ENCODE results near the gene PLEKHA1. TPM values are rescaled to one million over a fixed set of nuclear protein-coding genes. Genes with fewer than 3 reads are reported as not detected.

Gene PLEKHA1
- polyA plus RNA-seq, 1 experiment: 25.5 TPM

DNA sequence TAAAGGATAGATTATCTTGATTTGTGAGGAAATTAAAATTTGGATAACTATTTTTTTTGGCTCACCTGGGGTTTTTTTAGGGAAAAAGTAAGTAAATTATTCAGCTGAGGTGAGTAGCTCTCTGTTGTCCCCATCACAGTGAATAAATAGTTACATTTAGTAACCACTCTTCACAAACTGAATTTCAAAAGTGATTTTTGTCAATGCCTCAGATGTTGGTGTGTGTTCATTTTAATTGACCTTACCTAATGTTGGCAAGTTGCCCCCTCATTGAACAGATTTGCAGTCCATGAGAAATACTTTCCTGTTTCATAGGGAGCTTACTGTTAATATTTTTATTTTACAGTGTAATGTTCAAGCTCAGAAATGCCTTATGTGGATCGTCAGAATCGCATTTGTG, 18.3 kb downstream of the PLEKHA1 start:
- TF ChIP-seq, protein P1, sequence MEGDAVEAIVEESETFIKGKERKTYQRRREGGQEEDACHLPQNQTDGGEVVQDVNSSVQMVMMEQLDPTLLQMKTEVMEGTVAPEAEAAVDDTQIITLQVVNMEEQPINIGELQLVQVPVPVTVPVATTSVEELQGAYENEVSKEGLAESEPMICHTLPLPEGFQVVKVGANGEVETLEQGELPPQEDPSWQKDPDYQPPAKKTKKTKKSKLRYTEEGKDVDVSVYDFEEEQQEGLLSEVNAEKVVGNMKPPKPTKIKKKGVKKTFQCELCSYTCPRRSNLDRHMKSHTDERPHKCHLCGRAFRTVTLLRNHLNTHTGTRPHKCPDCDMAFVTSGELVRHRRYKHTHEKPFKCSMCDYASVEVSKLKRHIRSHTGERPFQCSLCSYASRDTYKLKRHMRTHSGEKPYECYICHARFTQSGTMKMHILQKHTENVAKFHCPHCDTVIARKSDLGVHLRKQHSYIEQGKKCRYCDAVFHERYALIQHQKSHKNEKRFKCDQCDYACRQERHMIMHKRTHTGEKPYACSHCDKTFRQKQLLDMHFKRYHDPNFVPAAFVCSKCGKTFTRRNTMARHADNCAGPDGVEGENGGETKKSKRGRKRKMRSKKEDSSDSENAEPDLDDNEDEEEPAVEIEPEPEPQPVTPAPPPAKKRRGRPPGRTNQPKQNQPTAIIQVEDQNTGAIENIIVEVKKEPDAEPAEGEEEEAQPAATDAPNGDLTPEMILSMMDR (IDR thresholded peaks at IDR 0.05; ENCODE audit: low read depth, low read length): no peak
- POLR2A ChIA-PET: no interaction called here

DNA sequence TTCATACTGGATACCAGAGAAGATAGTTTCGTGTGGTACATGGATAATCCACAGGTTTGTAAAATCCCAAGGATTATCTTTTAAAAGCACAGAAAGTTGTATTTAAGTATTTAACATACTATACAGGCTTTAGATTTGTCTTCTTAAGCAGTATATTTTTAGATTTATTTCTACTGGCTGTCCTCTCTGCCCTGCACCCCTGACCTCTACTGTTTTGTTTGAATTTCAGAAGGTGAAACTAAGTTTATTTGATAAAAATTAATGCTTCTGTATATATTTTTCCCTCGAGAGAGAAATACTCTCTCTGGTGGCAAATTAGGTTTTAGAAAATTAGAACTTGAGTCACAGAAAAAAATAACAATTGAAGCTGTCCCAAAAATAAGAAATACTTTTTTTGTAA, 18.8 kb downstream of the PLEKHA1 start:
- ChIA-PET POLR2A (no interaction called here), CTCF (interaction anchor here (0.8 kb wide), 1 partner anchor 94 kb away, joined by 5 read pairs; no protein-coding TSS in a partner anchor)
- H3K9me3 ChIP-seq (ENCODE audit: control insufficient read depth, insufficient read depth, low read length): no peaks in the 10 kb centered on the region
- no peak overlapping the region for H3K4me3 ChIP-seq (ENCODE audit: low read depth, low read length)
- H3K27ac ChIP-seq (ENCODE audit: low read depth, low read length): no peak overlapping the region
- TF ChIP-seq, protein P1 (IDR thresholded peaks at IDR 0.05; ENCODE audit: low read depth, low read length): no peak
- DNase-seq (ENCODE audit: low read depth, low spot score): no peak
- no peaks in the 10 kb centered on the region for H3K27me3 ChIP-seq (ENCODE audit: control insufficient read depth, insufficient read depth, low read length)

More for the DNA sequence above, 18.3 kb downstream of the PLEKHA1 start:
- H3K27me3 ChIP-seq (ENCODE audit: control insufficient read depth, insufficient read depth, low read length): no peaks in the 10 kb centered on the region
- CTCF ChIA-PET: interaction anchor here (0.8 kb wide), 1 partner anchor 94 kb away, joined by 5 read pairs; no protein-coding TSS in a partner anchor
- no peak for DNase-seq (ENCODE audit: low read depth, low spot score)
- no peaks in the 10 kb centered on the region for H3K9me3 ChIP-seq (ENCODE audit: control insufficient read depth, insufficient read depth, low read length)
- H3K27ac ChIP-seq (ENCODE audit: low read depth, low read length): no peak overlapping the region
- no peak overlapping the region for H3K4me3 ChIP-seq (ENCODE audit: low read depth, low read length)

DNA sequence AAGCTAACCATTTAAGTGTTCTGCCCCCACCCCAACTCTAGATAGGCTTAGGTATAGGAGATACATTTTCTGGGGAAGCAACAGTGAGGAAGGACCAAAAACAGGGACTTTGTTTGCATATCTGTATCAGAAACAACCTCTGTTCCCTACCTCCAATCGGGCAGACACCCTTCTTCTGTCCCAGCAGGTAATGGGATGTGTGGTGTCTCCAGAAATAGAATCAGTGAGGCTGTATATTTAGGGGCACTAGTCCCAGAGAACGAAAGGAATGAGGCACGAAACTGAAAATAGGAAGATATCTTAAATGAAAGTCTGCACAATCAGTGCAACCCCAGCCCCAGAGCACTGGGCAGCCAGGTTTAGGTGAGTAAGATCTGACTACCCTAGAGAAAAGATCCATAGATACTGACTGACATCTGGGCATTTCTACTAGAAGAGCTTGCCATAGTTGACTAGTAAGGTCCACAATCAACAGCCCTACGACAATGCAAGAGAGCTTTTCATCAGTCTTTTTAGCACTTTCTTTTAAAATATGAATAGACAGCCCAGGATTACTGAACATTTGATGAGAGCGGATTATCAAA, 28.1 kb downstream of the PLEKHA1 start:
- Histone ChIP-seq H3K9me3 (ENCODE audit: control insufficient read depth, insufficient read depth, low read length) (no peaks in the 10 kb centered on the region), H3K4me3 (ENCODE audit: low read depth, low read length) (no peak overlapping the region), H3K27ac (ENCODE audit: low read depth, low read length) (no peak overlapping the region), H3K27me3 (ENCODE audit: control insufficient read depth, insufficient read depth, low read length) (no peaks in the 10 kb centered on the region)
- ChIA-PET CTCF (no interaction called here), POLR2A (no interaction called here)
- TF ChIP-seq, protein P1 (IDR thresholded peaks at IDR 0.05; ENCODE audit: low read depth, low read length): no peak
- DNase-seq (ENCODE audit: low read depth, low spot score): no peak

DNA sequence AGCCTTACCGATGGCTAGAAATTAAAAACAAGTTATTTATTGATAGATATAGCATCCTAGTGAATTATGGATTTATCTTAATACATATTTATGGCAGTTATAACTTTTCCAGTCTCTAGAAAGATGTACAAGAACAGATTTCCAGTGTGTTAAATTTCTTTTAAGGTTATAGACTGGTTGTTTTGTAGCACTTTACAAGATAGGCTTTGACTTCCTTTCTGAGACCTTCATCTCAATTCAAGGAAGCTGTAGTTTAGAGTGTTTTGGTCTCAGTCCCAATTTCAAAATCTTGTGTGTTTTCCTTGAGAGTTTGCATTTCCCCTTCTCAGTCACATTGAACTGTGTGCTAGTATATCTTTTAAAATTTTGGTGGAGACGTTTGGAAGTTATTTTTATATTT, 30.1 kb downstream of the PLEKHA1 start:
- TF ChIP-seq, protein P1 (IDR thresholded peaks at IDR 0.05; ENCODE audit: low read depth, low read length): no peak
- Histone ChIP-seq H3K4me3 (ENCODE audit: low read depth, low read length) (no peak overlapping the region), H3K9me3 (ENCODE audit: control insufficient read depth, insufficient read depth, low read length) (no peaks in the 10 kb centered on the region), H3K27ac (ENCODE audit: low read depth, low read length) (no peak overlapping the region), H3K27me3 (ENCODE audit: control insufficient read depth, insufficient read depth, low read length) (no peaks in the 10 kb centered on the region)
- DNase-seq (ENCODE audit: low read depth, low spot score): no peak
- POLR2A ChIA-PET: no interaction called here
- CTCF ChIA-PET: interaction anchor here (0.6 to 2.1 kb wide), 3 partner anchors 37 to 106 kb away, joined by 3 to 6 read pairs (median 5); no protein-coding TSS in a partner anchor

DNA sequence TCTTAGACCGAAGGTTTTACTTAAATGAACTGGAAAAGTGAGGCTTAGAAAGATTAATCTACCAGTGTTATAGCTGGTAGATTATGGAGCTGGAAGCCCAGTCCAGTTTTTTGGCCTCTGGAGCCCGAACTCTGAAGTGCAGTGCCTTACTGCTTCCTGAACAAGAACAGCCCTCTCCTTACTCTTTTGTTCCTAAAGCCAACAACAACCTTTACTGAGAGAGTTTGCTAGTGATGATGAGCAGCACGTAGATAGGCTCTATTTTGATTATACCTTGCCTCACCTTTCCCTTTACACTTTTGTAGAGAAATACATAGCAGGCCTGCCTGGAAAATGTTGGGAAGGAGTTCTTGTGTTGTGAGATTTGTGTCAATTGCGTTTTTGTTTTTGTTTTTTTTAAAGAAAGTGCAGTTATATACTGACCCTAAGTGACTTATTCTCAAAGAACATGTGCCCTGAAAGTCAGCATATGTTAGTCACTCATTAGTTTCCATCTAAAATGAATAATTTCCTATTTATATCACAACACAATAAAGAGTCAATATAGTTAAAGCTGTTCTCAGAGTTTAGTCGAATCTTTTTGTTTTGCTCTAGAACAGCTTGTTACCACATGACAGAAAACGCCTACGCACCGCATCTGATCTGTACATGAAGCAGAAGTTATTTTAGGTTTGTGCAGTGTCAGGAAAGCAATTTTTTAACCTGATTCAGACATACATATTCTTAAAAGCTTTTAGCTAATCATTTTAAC, 33.0 kb downstream of the PLEKHA1 start:
- CTCF ChIA-PET: interaction anchor here (1.0 to 1.2 kb wide), 2 partner anchors 65 to 158 kb away, joined by 3 to 4 read pairs; no protein-coding TSS in a partner anchor
- TF ChIP-seq, protein P1 (IDR thresholded peaks at IDR 0.05; ENCODE audit: low read depth, low read length): no peak
- POLR2A ChIA-PET: interaction anchor here (0.6 kb wide), 1 partner anchor 26 kb away, joined by 3 read pairs; no protein-coding TSS in a partner anchor

More for the DNA sequence above, 33.0 kb downstream of the PLEKHA1 start:
- Histone ChIP-seq H3K4me3 (ENCODE audit: low read depth, low read length) (no peak overlapping the region), H3K9me3 (ENCODE audit: control insufficient read depth, insufficient read depth, low read length) (no peaks in the 10 kb centered on the region), H3K27ac (ENCODE audit: low read depth, low read length) (no peak overlapping the region), H3K27me3 (ENCODE audit: control insufficient read depth, insufficient read depth, low read length) (no peaks in the 10 kb centered on the region)
- no peak for DNase-seq (ENCODE audit: low read depth, low spot score)

Data from AG04450 (cell line).